GOT3 (cell line): ENCODE results near the gene DOCK3.
"Not testable (repeated sequence)": the region's sequence is repeated elsewhere in the genome, so short reads cannot be mapped to it uniquely, and the experiment has no call there.

Experiments
- DNase-seq: peaks from one replicate; lab custom pipeline; 2025; ENCODE audit warnings: mixed read lengths; lab: John Stamatoyannopoulos, UW

The DOCK3 gene

GRCh38 chr3:51386159-51386851 lies 711.6 kb downstream of the DOCK3 start:
- no peak for DNase-seq

GRCh38 chr3:51386852-51387229 lies 712.1 kb downstream of the DOCK3 start:
- no peak for DNase-seq

GRCh38 chr3:51387281-51387680 lies 712.6 kb downstream of the DOCK3 start:
- DNase-seq, result not testable (repeated sequence)

- no peak for DNase-seq
Measured at GRCh38 chr3:51388286-51389029, 713.7 kb downstream of the DOCK3 start.

- DNase-seq, result no peak
Measured at GRCh38 chr3:51389423-51390183, 714.9 kb downstream of the DOCK3 start.

GRCh38 chr3:51390246-51391074 lies 715.7 kb downstream of the DOCK3 start:
- DNase-seq, result no peak

- peak; percentile 89 for DNase-seq
Measured at GRCh38 chr3:51391075-51391565, 716.4 kb downstream of the DOCK3 start, which contains the start of gene RBM15B. TSS of gene RBM15B (plus strand) at chr3:51391285. CDS start at chr3:51391400, 115 bp downstream.

GRCh38 chr3:51391566-51392354 lies 717.0 kb downstream of the DOCK3 start:
- DNase-seq, result no peak

- no peak for DNase-seq
Measured at GRCh38 chr3:51392355-51393133, 717.8 kb downstream of the DOCK3 start.

- no peak for DNase-seq
Measured at GRCh38 chr3:51393134-51393495, 718.4 kb downstream of the DOCK3 start.

- no peak for DNase-seq
Measured at GRCh38 chr3:51393564-51393963, 718.8 kb downstream of the DOCK3 start.

- DNase-seq, result no peak
Measured at GRCh38 chr3:51394541-51394940, 719.8 kb downstream of the DOCK3 start.

GRCh38 chr3:51395493-51396213 lies 720.9 kb downstream of the DOCK3 start:
- no peak for DNase-seq

- no peak for DNase-seq
Measured at GRCh38 chr3:51396401-51396800, 721.7 kb downstream of the DOCK3 start.

- DNase-seq, result no peak
Measured at GRCh38 chr3:51397392-51397791, 722.7 kb downstream of the DOCK3 start.

GRCh38 chr3:51398595-51399310 lies 724.0 kb downstream of the DOCK3 start:
- DNase-seq, result no peak

GRCh38 chr3:51400166-51400565 lies 725.4 kb downstream of the DOCK3 start:
- no peak for DNase-seq

GRCh38 chr3:51401735-51402134 lies 727.0 kb downstream of the DOCK3 start:
- no peak for DNase-seq

- no peak for DNase-seq
Measured at GRCh38 chr3:51403675-51404074, 728.9 kb downstream of the DOCK3 start.
